WERI-Rb-1 (cell line): ENCODE measurements around the gene LRRN3.

Experiments used
- DNase-seq: peaks from one replicate; pipeline ENCODE4 v3.0.0-alpha.2; 2020
- H3K27ac ChIP-seq: fragments of 250-450 bp; sonication (Bioruptor Pico); 2 replicates; pipeline ENCODE4 v1.5.1; 2020; ENCODE audit warnings: mild to moderate bottlenecking, moderate library complexity
- H3K27me3 ChIP-seq: fragments of 250-450 bp; sonication (Bioruptor Pico); 2 replicates; pipeline ENCODE4 v1.5.1; 2021; ENCODE audit warnings: mild to moderate bottlenecking, low read depth, moderate library complexity; ENCODE audit not compliant: insufficient read depth, severe bottlenecking
- H3K36me3 ChIP-seq: fragments of 250-450 bp; sonication (Bioruptor Pico); 2 replicates; pipeline ENCODE4 v1.5.1; 2020; ENCODE audit warnings: mild to moderate bottlenecking, moderate library complexity
- H3K4me3 ChIP-seq: 2 replicates; pipeline ENCODE4 v1.5.1; 2011; ENCODE audit warnings: low read depth, mild to moderate bottlenecking, control low read depth, low read length
- H3K9me3 ChIP-seq: fragments of 250-450 bp; sonication (Bioruptor Pico); 2 replicates; pipeline ENCODE4 v1.5.1; 2021; ENCODE audit warnings: mild to moderate bottlenecking, moderate library complexity; ENCODE audit not compliant: severe bottlenecking
- CTCF ChIP-seq: IDR thresholded peaks from 2 replicates; pipeline ENCODE4 v1.5.1; 2011; ENCODE audit warnings: low read depth, mild to moderate bottlenecking, control low read depth, inconsistent platforms, low read length

The LRRN3 gene

GRCh38 chr7:111086532-111086931, 4.4 kb upstream of the LRRN3 start:
- no peaks in the 10 kb centered on the region for H3K9me3 ChIP-seq

GRCh38 chr7:111088328-111088727, 2.6 kb upstream of the LRRN3 start:
- Histone ChIP-seq H3K27ac (no peak overlapping the region), H3K4me3 (no peak overlapping the region), H3K27me3 (no peaks in the 10 kb centered on the region), H3K9me3 (no peaks in the 10 kb centered on the region), H3K36me3 (no peaks in the 10 kb centered on the region)
- TF ChIP-seq CTCF, result no peak
- no peak for DNase-seq

More at GRCh38 chr7:111086532-111086931, 4.4 kb upstream of the LRRN3 start:
- Histone ChIP-seq H3K4me3 (no peak overlapping the region), H3K27me3 (no peaks in the 10 kb centered on the region), H3K27ac (no peak overlapping the region), H3K36me3 (no peaks in the 10 kb centered on the region)
- TF ChIP-seq CTCF, result no peak
- DNase-seq, result no peak

GRCh38 chr7:111089822-111090426, 1.0 kb upstream of the LRRN3 start:
- Histone ChIP-seq H3K27ac (no peak overlapping the region), H3K9me3 (no peaks in the 10 kb centered on the region), H3K27me3 (no peaks in the 10 kb centered on the region), H3K36me3 (no peaks in the 10 kb centered on the region), H3K4me3 (no peak overlapping the region)
- DNase-seq, result no peak
- TF ChIP-seq CTCF, result peak; percentile 48

GRCh38 chr7:111091593-111092358, 849 bp downstream of the LRRN3 start:
- no peak for TF ChIP-seq CTCF
- no peaks in the 10 kb centered on the region for H3K36me3 ChIP-seq
- no peak for DNase-seq
- no peaks in the 10 kb centered on the region for H3K27me3 ChIP-seq
- H3K4me3 ChIP-seq, result no peak overlapping the region
- H3K9me3 ChIP-seq, result no peaks in the 10 kb centered on the region
- no peak overlapping the region for H3K27ac ChIP-seq

- no peaks in the 10 kb centered on the region for H3K27me3 ChIP-seq
- H3K36me3 ChIP-seq, result no peaks in the 10 kb centered on the region
- H3K9me3 ChIP-seq, result no peaks in the 10 kb centered on the region
- H3K27ac ChIP-seq, result no peak overlapping the region
- no peak for TF ChIP-seq CTCF
- no peak overlapping the region for H3K4me3 ChIP-seq
- no peak for DNase-seq
These were observed 1.7 kb downstream of the LRRN3 start for GRCh38 chr7:111092406-111093236.
